Gastroesophageal sphincter (tissue), 4 donors: ENCODE measurements around the gene NCKIPSD. TPM values are rescaled to one million over a fixed set of nuclear protein-coding genes. Genes with fewer than 3 reads are reported as not detected.

Experiments used
- ATAC-seq: fragments of 150-250 bp; one replicate; pipeline ENCODE4 v1.9.1; 2016; ENCODE audit warnings: mild to moderate bottlenecking, moderate library complexity
- H3K27ac ChIP-seq, 4 donors: fragments of 200-600 bp; sonication (generic) in 3 of 4; 1 replicate in 3 of 4; 2 replicates in 1 of 4; pipeline ENCODE4 v1.5.1; 2016 to 2019
- H3K27me3 ChIP-seq: fragments of 200-600 bp; sonication (generic); one replicate; pipeline ENCODE4 v1.5.1; 2019
- H3K36me3 ChIP-seq, 2 donors: fragments of 200-600 bp; sonication (generic); one replicate each; pipeline ENCODE4 v1.5.1; 2019; ENCODE audit warnings: control low read depth in 1 of 2
- H3K4me1 ChIP-seq, 3 donors: fragments of 200-600 bp; sonication (generic); 1 replicate in 2 of 3; 2 replicates in 1 of 3; pipeline ENCODE4 v1.5.1; 2016 to 2019; ENCODE audit warnings: control low read depth in 2 of 3
- H3K4me3 ChIP-seq, 2 donors: fragments of 200-600 bp; sonication (generic); one replicate each; pipeline ENCODE4 v1.5.1; 2019; ENCODE audit warnings: mild to moderate bottlenecking in 1 of 2, moderate library complexity in 1 of 2
- H3K9me3 ChIP-seq, 3 donors: fragments of 200-600 bp; sonication (generic); one replicate each; pipeline ENCODE4 v1.5.1; 2017 to 2019; ENCODE audit warnings: control low read depth in 2 of 3
- EP300 ChIP-seq: sonication (generic); formaldehyde crosslinking; IDR thresholded peaks from one replicate; pipeline ENCODE4 v1.6.1; 2017; ENCODE audit warnings: antibody characterized with exemption, mild to moderate bottlenecking
- POLR2A ChIP-seq, 2 donors: fragments of 450-650 bp; IDR thresholded peaks; one replicate each; pipeline ENCODE4 v1.6.1; 2017; ENCODE audit warnings: antibody characterized with exemption in 2 of 2, mild to moderate bottlenecking in 2 of 2, moderate library complexity in 1 of 2
- POLR2AphosphoS5 ChIP-seq: sonication (generic); formaldehyde crosslinking; IDR thresholded peaks from one replicate; pipeline ENCODE4 v1.6.1; 2017; ENCODE audit warnings: antibody characterized with exemption
- WGBS, 2 donors: methylation state at CpG; one replicate each; pipeline ENCODE4 v1.1.5; 2018; ENCODE audit warnings: low coverage in 1 of 2; 5-methylcytosine and 5-hydroxymethylcytosine counted together
- total RNA-seq, 4 donors: library from RNA; depleted of rRNA; stranded (reverse); fragments of >200 nt; gene quantifications; one replicate each; pipeline ENCODE4 v1.1.0, GENCODE V29; 2016
- TF ChIP-seq, protein P1 (sequence below), 4 experiments: fragments of 200-600 bp in 2 of 4; fragments of 450-650 bp in 2 of 4; sonication (generic) in 1 of 4; IDR thresholded peaks; one replicate each; pipeline ENCODE4 v1.5.1; 2017 to 2019; ENCODE audit warnings: antibody characterized with exemption in 4 of 4, mild to moderate bottlenecking in 2 of 4, moderate library complexity in 2 of 4

NCKIPSD gene
- total RNA-seq, 4 donors from 2014 or later: 19.0 to 32.5 (median 21.1) TPM

DNA sequence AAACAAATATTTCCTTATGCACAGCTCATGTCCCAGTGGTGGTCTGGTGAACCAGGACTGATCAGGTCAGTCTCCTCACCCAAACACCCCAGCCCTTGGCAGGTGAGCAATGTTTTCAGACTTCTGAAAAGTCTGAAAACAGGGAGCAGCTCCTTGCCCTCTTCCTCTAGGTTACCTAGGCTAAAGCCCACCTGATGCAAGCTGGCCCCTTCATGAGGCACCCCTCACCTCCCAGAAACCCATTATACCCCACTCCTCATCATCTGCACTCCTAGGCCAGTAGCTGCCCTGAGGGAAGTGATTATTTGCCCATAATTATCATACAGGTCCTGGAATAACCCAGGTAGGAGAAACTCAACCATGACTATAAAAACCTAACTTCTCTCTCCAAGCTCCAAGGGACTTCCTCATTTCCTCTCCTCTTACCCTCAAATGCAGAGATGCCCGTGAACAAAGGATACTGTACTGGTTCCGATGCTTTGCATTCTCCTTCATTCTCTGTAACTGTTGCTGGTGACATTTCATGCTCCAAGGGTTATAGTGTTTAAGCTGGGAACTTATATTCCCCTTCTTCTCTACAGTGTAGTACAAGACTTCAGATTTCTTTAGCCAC, 5.2 kb upstream of the NCKIPSD start:
- ATAC-seq: no peak
- H3K4me3 ChIP-seq: no peak overlapping the region
- H3K36me3 ChIP-seq: peaks cover 0 to 80% of the 10 kb centered on the region in 2 donors
- no peaks in the 10 kb centered on the region for H3K27me3 ChIP-seq
- WGBS, 2 donors: 59 to 90% methylated on average over 2 of the region's 2 CpGs
- no peak for TF ChIP-seq POLR2AphosphoS5
- no peak for TF ChIP-seq POLR2A (IDR thresholded peaks at IDR 0.05)
- H3K27ac ChIP-seq: no peak overlapping the region
- peaks cover 0 to 68% (median 6%) of the 10 kb centered on the region in 3 donors for H3K4me1 ChIP-seq
- H3K9me3 ChIP-seq: no peaks in the 10 kb centered on the region

DNA sequence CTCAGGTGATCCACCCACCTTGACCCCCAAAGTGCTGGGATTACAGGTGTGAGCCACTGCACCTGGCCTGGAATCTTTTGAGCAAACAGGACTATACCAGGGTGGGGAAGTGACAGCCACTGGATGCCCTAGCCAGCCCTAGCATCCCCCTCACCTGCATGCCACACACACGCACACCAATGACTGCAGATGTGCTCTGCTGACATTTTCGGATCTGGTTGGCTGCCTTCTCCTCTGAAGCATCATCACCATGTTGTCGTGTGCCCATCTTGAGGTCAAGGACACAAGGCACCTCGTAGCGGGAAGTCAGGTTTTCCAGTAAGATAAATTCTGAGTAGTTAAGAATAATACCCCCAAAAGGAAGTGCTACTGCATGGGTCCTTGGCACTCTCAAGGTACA, 3.7 kb upstream of the NCKIPSD start:
- no peaks in the 10 kb centered on the region for H3K27me3 ChIP-seq
- H3K9me3 ChIP-seq: no peaks in the 10 kb centered on the region
- H3K4me3 ChIP-seq: no peak overlapping the region
- WGBS, 2 donors: 40% methylated on average over 1 of the region's 5 CpGs; no CpG with 5 or more reads in 1 of the 2 donors
- TF ChIP-seq EP300 (no peak), POLR2A (IDR thresholded peaks at IDR 0.05) (no peak), POLR2AphosphoS5 (no peak)
- TF ChIP-seq, protein P1, sequence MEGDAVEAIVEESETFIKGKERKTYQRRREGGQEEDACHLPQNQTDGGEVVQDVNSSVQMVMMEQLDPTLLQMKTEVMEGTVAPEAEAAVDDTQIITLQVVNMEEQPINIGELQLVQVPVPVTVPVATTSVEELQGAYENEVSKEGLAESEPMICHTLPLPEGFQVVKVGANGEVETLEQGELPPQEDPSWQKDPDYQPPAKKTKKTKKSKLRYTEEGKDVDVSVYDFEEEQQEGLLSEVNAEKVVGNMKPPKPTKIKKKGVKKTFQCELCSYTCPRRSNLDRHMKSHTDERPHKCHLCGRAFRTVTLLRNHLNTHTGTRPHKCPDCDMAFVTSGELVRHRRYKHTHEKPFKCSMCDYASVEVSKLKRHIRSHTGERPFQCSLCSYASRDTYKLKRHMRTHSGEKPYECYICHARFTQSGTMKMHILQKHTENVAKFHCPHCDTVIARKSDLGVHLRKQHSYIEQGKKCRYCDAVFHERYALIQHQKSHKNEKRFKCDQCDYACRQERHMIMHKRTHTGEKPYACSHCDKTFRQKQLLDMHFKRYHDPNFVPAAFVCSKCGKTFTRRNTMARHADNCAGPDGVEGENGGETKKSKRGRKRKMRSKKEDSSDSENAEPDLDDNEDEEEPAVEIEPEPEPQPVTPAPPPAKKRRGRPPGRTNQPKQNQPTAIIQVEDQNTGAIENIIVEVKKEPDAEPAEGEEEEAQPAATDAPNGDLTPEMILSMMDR (IDR thresholded peaks at IDR 0.05): no peak
- no peak for ATAC-seq
- no peak overlapping the region for H3K27ac ChIP-seq
- H3K4me1 ChIP-seq: peaks cover 0 to 64% (median 12%) of the 10 kb centered on the region in 3 donors
- H3K36me3 ChIP-seq: peaks cover 0 to 74% of the 10 kb centered on the region in 2 donors

DNA sequence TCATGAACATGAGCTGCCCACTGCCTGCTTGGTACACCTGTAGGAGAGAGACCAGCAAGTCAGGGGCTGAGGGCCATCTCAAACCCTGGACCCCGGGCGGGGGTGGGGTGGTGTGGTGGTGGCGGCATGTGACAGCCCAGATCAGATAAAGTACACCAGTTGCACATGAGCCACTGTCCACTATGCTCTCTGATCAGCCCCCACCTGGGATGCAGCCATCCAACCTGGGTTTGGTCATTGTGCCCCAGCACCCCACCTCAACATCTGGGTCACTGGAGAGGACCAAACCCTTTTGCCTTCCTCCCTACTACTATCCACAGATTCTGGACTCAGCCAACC, 3.0 kb upstream of the NCKIPSD start:
- H3K36me3 ChIP-seq: peaks cover 0 to 67% of the 10 kb centered on the region in 2 donors
- no peak overlapping the region for H3K27ac ChIP-seq

DNA sequence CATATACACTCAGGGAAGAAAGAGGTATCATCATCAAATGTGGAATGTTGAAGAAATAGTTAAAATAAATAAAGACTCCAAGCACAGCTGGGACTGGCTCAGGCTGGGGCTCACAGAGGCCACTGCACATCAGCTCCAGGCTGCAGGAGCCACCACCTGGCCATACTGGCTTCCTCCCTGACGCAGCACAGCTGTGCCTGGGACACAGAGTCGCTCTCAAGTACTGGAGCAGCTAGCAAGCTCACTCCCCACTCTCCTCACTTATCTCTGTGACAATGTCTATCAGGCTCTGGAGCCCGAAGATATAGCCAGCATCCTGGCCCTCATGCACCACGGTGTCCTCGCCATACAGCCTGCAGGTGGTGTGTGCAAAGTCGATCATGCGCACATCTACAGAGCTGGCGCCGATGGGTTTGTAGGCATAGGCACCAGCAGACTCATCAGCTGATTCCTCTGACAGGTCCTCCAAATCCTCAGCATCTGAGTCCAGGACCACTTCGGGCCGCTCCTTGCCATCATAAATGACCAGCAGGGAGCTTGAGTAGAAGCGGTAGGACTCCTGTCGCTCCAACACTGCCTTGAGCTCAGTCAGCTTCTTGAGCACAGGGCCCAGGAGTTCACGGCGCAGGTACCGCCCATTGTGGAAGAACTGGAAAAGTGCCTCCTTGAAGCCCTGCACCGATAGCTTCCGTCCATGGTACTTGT, 2.5 kb upstream of the NCKIPSD start:
- Histone ChIP-seq H3K9me3 (no peaks in the 10 kb centered on the region), H3K27me3 (no peaks in the 10 kb centered on the region), H3K4me1 (peaks cover 0 to 64% (median 21%) of the 10 kb centered on the region in 3 donors), H3K4me3 (no peak overlapping the region), H3K27ac (peak overlapping the region in 1 of 4 donors; percentile 86), H3K36me3 (peaks cover 0 to 62% of the 10 kb centered on the region in 2 donors)
- 78% methylated on average over 7 of the region's 18 CpGs; no CpG with 5 or more reads in 1 of the 2 donors for WGBS, 2 donors
- no peak for ATAC-seq
- TF ChIP-seq EP300: no peak
- no peak for TF ChIP-seq POLR2A (IDR thresholded peaks at IDR 0.05)
- TF ChIP-seq POLR2AphosphoS5: no peak
- TF ChIP-seq, protein P1 (IDR thresholded peaks at IDR 0.05): no peak

More for the DNA sequence above, 3.0 kb upstream of the NCKIPSD start:
- no peak overlapping the region for H3K4me3 ChIP-seq
- WGBS, 2 donors: no CpG with 5 or more reads among the region's 3 CpGs
- no peaks in the 10 kb centered on the region for H3K9me3 ChIP-seq
- ATAC-seq: no peak
- H3K4me1 ChIP-seq: peaks cover 0 to 64% (median 17%) of the 10 kb centered on the region in 3 donors
- no peaks in the 10 kb centered on the region for H3K27me3 ChIP-seq
- TF ChIP-seq POLR2AphosphoS5: no peak
- TF ChIP-seq EP300: no peak
- no peak for TF ChIP-seq POLR2A (IDR thresholded peaks at IDR 0.05)
- TF ChIP-seq, protein P1 (IDR thresholded peaks at IDR 0.05): no peak

DNA sequence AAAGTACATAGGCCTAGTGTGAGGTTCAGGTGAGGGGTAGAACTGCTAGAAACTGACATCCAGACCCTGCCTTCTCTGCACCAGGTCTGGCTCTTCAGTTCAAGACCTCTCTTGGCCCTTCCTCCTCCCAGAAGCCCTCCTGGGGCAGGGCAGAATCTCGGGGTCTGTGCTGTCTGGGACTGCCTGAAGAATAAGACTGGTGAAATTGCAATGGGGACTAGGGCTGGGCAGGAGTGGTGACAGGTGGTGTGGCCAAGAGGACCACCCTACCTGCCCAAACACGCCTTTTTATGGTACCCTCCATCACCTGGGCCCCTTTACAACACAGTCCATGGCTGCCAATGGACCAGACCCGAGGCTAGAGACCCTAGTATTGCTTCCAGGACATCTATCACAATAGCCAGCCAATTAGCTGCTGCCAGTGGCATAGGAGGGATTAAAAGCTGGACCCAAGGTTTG, 1.5 kb upstream of the NCKIPSD start:
- ATAC-seq: no peak
- no peaks in the 10 kb centered on the region for H3K27me3 ChIP-seq
- no peak for TF ChIP-seq POLR2A (IDR thresholded peaks at IDR 0.05)
- no peak for TF ChIP-seq POLR2AphosphoS5
- TF ChIP-seq EP300: no peak
- TF ChIP-seq, protein P1 (IDR thresholded peaks at IDR 0.05): no peak
- no peak overlapping the region for H3K4me3 ChIP-seq
- H3K9me3 ChIP-seq: no peaks in the 10 kb centered on the region
- H3K27ac ChIP-seq: peak overlapping the region in 3 of 4 donors; percentile 35 to 86 (median 66)
- peaks cover 0 to 59% (median 22%) of the 10 kb centered on the region in 3 donors for H3K4me1 ChIP-seq
- 0 to 13% methylated on average over 1 of the region's 3 CpGs for WGBS, 2 donors
- H3K36me3 ChIP-seq: peaks cover 0 to 57% of the 10 kb centered on the region in 2 donors
